B cell (primary cell): Measurements from ENCODE around the gene VPS51. TPM values are rescaled to one million over a fixed set of nuclear protein-coding genes. Genes with fewer than 3 reads are reported as not detected.

ENCODE experiments used
- ATAC-seq: fragments of 200-7000 bp; cut with Tn5 transposase; one replicate; pipeline ENCODE4 v1.10.0; 2021; ENCODE audit warnings: low read depth, mild to moderate bottlenecking, moderate number of reproducible peaks, moderate library complexity
- CTCF ChIA-PET: fragments of 350-600 bp; sonication (Branson Sonifier 250); formaldehyde crosslinking; loops from one replicate; lab custom pipeline; 2021; ENCODE audit warnings: antibody characterized with exemption, inconsistent platforms; lab: Charles Lee
- POLR2A ChIA-PET: fragments of 350-600 bp; sonication (Branson Sonifier 250); formaldehyde crosslinking; loops from one replicate; lab custom pipeline; 2021; ENCODE audit warnings: antibody characterized with exemption; lab: Charles Lee
- DNase-seq: peaks from one replicate; pipeline ENCODE4 v3.0.0; 2013
- H2AFZ ChIP-seq: 2 replicates; pipeline ENCODE4 v1.6.1; 2012; ENCODE audit warnings: mild to moderate bottlenecking, low read depth, low read length; ENCODE audit not compliant: insufficient read depth, poor library complexity, severe bottlenecking
- H3K27ac ChIP-seq, 2 donors: 1 replicate in 1 of 2; 2 replicates in 1 of 2; pipeline ENCODE4 v1.5.1; 2012 to 2013; ENCODE audit warnings: low read length in 2 of 2, mild to moderate bottlenecking in 2 of 2, moderate library complexity in 1 of 2
- H3K27me3 ChIP-seq, 4 experiments: fragments of 200-600 bp in 1 of 4; sonication (generic) in 1 of 4; replicated peaks in 1 of 4; 1 replicate in 2 of 4; 2 replicates in 2 of 4; pipeline versions ENCODE4 v1.6.1 to v1.7.0; 2013 to 2016; ENCODE audit warnings: low read length in 3 of 4, mild to moderate bottlenecking in 2 of 4, mixed read lengths in 1 of 4, moderate library complexity in 1 of 4; ENCODE audit not compliant: insufficient read depth in 4 of 4, control insufficient read depth in 3 of 4; ENCODE audit errors: control extremely low read depth in 1 of 4
- H3K36me3 ChIP-seq, 2 experiments: replicated peaks in 1 of 2; 1 replicate in 1 of 2; 2 replicates in 1 of 2; pipeline versions ENCODE4 v1.6.1 to v1.7.1; 2013; ENCODE audit warnings: low read length in 1 of 2; ENCODE audit not compliant: insufficient read depth in 2 of 2, control insufficient read depth in 1 of 2; ENCODE audit errors: control extremely low read depth in 1 of 2, extremely low read depth in 1 of 2
- H3K4me1 ChIP-seq, 2 donors: fragments of 200-600 bp in 1 of 2; sonication (generic) in 1 of 2; 1 replicate in 1 of 2; 2 replicates in 1 of 2; pipeline versions ENCODE4 v1.5.1 to v1.6.1; 2013 to 2017; ENCODE audit warnings: low read length in 2 of 2; ENCODE audit not compliant: control insufficient read depth in 2 of 2, insufficient read depth in 2 of 2
- H3K4me2 ChIP-seq: replicated peaks from 2 replicates; pipeline ENCODE3; 2012; ENCODE audit warnings: mild to moderate bottlenecking, low read depth, low read length; ENCODE audit not compliant: poor library complexity, severe bottlenecking
- H3K4me3 ChIP-seq, 5 experiments: fragments of 200-600 bp in 1 of 5; sonication (generic) in 1 of 5; 1 replicate in 3 of 5; 2 replicates in 2 of 5; pipeline versions ENCODE4 v1.5.1 to v1.7.0; 2011 to 2016; ENCODE audit warnings: low read length in 4 of 5, mild to moderate bottlenecking in 4 of 5, low read depth in 2 of 5, control low read depth in 1 of 5, moderate library complexity in 1 of 5; ENCODE audit not compliant: insufficient read depth in 1 of 5; ENCODE audit errors: control extremely low read depth in 1 of 5, extremely low read depth in 1 of 5
- H3K79me2 ChIP-seq: fragments of 200-600 bp; sonication (generic); one replicate; pipeline ENCODE4 v1.6.0; 2016; ENCODE audit warnings: low read length; ENCODE audit not compliant: control insufficient read depth, insufficient read depth
- H3K9ac ChIP-seq: fragments of 200-600 bp; sonication (generic); 2 replicates; pipeline ENCODE4 v1.6.1; 2017; ENCODE audit warnings: mild to moderate bottlenecking, low read length, moderate library complexity
- H3K9me3 ChIP-seq, 3 donors: one replicate each; pipeline versions ENCODE4 v1.6.1 to v1.7.1; 2013; ENCODE audit warnings: low read length in 2 of 3; ENCODE audit not compliant: control insufficient read depth in 2 of 3, insufficient read depth in 1 of 3; ENCODE audit errors: control extremely low read depth in 1 of 3
- H4K20me1 ChIP-seq: 2 replicates; pipeline ENCODE4 v1.6.0; 2012; ENCODE audit warnings: mild to moderate bottlenecking, low read length; ENCODE audit not compliant: insufficient read depth, control insufficient read depth, poor library complexity, severe bottlenecking
- H3K27ac Mint-ChIP-seq: one replicate; pipeline ENCODE4 v1.8.0; 2021; ENCODE audit warnings: mixed read lengths
- H3K27me3 Mint-ChIP-seq: one replicate; pipeline ENCODE4 v1.8.0; 2021; ENCODE audit warnings: mixed read lengths
- H3K4me1 Mint-ChIP-seq: one replicate; pipeline ENCODE4 v1.8.0; 2021; ENCODE audit warnings: mixed read lengths
- H3K4me3 Mint-ChIP-seq: one replicate; pipeline ENCODE4 v1.8.0; 2021; ENCODE audit warnings: mixed read lengths
- H3K9me3 Mint-ChIP-seq: one replicate; pipeline ENCODE4 v1.8.0; 2022; ENCODE audit warnings: mixed read lengths; ENCODE audit not compliant: insufficient read depth
- EZH2 ChIP-seq: IDR thresholded peaks from 2 replicates; pipeline ENCODE4 v1.6.1; 2012; ENCODE audit warnings: borderline replicate concordance, low read depth, mild to moderate bottlenecking, moderate library complexity, low read length; ENCODE audit not compliant: insufficient read depth, poor library complexity, severe bottlenecking
- WGBS: methylation state at CpG from one replicate; pipeline ENCODE4 v1.1.5; 2013; ENCODE audit warnings: missing lambda C conversion rate; ENCODE audit not compliant: insufficient coverage; 5-methylcytosine and 5-hydroxymethylcytosine counted together
- intact Hi-C: fragments of 100-400 bp; cut with micrococcal nuclease; formaldehyde crosslinking; loops from one replicate; pipeline ENCODE4 v1.10.0; 2022
- polyA plus RNA-seq: library from polyadenylated mRNA; depleted of rRNA; stranded (reverse); fragments of >200 nt; gene quantifications from 2 replicates; pipeline ENCODE4 v1.2.3, GENCODE V29; 2012
- total RNA-seq, 2 donors: library from RNA; stranded (reverse); fragments of 120-200 nt in 1 of 2; gene quantifications; 1 replicate in 1 of 2; 2 replicates in 1 of 2; pipeline versions ENCODE4 v1.2.3 to v1.2.4, GENCODE V29; 2013 to 2022
- TF ChIP-seq, protein P1 (sequence below): fragments of 200-600 bp; IDR thresholded peaks from one replicate; pipeline ENCODE4 v1.8.0; 2022; ENCODE audit warnings: antibody characterized with exemption, mild to moderate bottlenecking

The VPS51 gene
- total and polyA plus RNA-seq, 2 donors (not counting 1 experiment from before 2014, with no cell fraction given) = 206 to 223 TPM

DNA sequence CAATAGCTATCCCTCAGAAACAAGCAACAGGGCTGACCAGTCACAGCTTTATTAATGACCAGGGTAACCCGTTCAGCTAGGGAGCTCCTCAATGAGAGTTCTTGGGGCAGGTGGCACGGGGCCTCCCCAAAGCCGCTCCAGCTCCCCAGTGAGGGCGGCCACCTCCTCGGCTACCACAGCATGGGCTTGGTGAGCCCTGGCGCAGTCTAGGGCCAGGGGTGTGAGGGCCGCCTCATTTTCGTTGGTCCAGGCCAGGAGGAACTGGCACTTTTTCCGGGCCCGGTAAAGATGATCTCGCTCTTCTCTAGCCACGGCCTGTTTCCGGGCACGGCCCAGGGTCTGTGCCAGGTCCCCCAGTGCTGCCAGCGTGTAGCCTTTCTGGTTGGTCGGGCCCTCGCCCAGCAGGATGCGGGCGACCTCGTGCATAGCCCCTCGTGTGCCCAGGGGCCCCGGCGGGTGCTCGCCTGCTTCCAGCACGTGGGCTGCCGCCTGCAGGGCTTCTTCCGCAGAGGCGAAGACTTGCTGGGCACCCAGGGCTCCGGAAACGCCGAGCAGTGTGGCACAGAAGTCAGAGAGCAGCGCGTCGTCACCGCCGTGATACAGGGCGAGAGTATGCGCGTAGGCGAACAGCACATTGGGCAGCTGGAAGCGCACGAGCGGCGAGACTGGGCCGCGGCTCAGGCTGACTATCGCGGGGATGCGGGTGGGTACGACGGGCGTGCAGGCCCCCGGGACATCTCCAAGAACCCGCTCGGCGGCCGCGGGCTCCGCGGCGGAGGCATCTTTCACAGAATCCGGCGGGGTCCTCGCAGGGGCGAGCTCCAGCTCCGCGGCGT, 20.6 kb downstream of the VPS51 start:
- Mint-ChIP-seq H3K27ac (peak overlapping the region; percentile 91), H3K27me3 (no peaks in the 10 kb centered on the region), H3K4me3 (peak overlapping the region; percentile 84), H3K9me3 (no peaks in the 10 kb centered on the region), H3K4me1 (peaks cover 68% of the 10 kb centered on the region)
- WGBS = 26% methylated on average over 68 of the region's 68 CpGs
- H3K9ac ChIP-seq = peak overlapping the region; percentile 84
- peaks cover 74% of the 10 kb centered on the region for H3K79me2 ChIP-seq
- peak overlapping the region; percentile 69 to 87 for H3K27ac ChIP-seq
- H3K4me2 ChIP-seq = peak overlapping the region; percentile 96
- peak overlapping the region; percentile 58 for H2AFZ ChIP-seq
- peaks cover 31% of the 10 kb centered on the region for H4K20me1 ChIP-seq
- DNase-seq (peak; percentile 63), ATAC-seq (no peak)
- H3K27me3 ChIP-seq = no peaks in the 10 kb centered on the region
- POLR2A ChIA-PET = interaction anchor here (0.9 to 7.3 kb wide), 10 partner anchors 9 to 744 kb away, joined by 3 to 160 read pairs (median 4); partner anchors contain the start of genes ARL2, CAPN1, MUS81 and RASGRP2
- peak overlapping the region in 4 of 5 experiments; percentile 75 to 80 (median 80) for H3K4me3 ChIP-seq
- TF ChIP-seq, protein P1, sequence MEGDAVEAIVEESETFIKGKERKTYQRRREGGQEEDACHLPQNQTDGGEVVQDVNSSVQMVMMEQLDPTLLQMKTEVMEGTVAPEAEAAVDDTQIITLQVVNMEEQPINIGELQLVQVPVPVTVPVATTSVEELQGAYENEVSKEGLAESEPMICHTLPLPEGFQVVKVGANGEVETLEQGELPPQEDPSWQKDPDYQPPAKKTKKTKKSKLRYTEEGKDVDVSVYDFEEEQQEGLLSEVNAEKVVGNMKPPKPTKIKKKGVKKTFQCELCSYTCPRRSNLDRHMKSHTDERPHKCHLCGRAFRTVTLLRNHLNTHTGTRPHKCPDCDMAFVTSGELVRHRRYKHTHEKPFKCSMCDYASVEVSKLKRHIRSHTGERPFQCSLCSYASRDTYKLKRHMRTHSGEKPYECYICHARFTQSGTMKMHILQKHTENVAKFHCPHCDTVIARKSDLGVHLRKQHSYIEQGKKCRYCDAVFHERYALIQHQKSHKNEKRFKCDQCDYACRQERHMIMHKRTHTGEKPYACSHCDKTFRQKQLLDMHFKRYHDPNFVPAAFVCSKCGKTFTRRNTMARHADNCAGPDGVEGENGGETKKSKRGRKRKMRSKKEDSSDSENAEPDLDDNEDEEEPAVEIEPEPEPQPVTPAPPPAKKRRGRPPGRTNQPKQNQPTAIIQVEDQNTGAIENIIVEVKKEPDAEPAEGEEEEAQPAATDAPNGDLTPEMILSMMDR = no peak
- no peak for TF ChIP-seq EZH2
- intact Hi-C loops = loop anchor here (1.0 to 10.0 kb wide), 9 partner anchors 16 to 498 kb away; partner anchors contain the start of genes ATG2A, CDCA5, MAP3K11 and PCNX3
- H3K36me3 ChIP-seq = peaks cover 0 to 42% of the 10 kb centered on the region in 2 experiments
- CTCF ChIA-PET = interaction anchor here (0.9 to 3.8 kb wide), 9 partner anchors 11 to 269 kb away, joined by 3 to 26 read pairs (median 20); partner anchors contain the start of genes ARL2 and CAPN1
- peaks cover 38 to 64% of the 10 kb centered on the region in 2 donors for H3K4me1 ChIP-seq
- H3K9me3 ChIP-seq = no peaks in the 10 kb centered on the region
